ENCODE measurements around the gene TNFRSF12A. TPM values are rescaled to one million over a fixed set of nuclear protein-coding genes. Genes with fewer than 3 reads are reported as not detected.

The TNFRSF12A gene
- total and polyA plus RNA-seq, 2 of the 4 experiments (the other 2 are of a cell fraction), result 103 to 304 TPM

DNA sequence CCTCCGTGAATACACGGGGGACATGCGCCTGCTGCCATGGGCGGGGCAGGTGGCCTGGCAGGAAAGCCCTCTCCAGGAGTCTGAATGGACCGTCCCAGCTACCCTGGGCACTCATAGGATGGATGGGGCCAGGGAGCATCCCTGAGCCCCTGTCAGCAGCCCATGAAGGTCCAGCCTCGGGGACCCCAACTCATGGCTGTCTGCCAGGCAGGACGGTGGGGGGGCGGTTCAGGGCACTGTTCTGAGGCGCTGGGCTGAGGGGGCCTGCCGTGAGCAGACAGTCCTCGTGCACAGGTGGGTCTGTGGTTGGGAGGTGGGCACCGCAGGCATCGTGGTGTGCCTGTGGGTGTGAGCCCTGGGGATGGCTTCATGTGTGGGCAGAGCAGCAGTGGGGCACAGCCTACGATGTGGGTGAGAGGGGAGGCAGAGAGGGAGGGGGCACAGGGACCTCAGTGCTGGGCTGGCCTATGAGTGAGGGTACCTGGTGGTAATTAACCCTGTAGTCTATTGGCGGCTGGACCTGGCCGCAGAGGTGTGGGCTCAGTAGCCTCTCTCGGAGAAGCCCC is 33.5 kb upstream of the TNFRSF12A start:
- H3K56ac ChIP-seq (ENCODE audit: extremely low read depth, insufficient read depth, low read length), result no peak overlapping the region
- peaks cover 21% of the 10 kb centered on the region for H3K27me3 ChIP-seq (ENCODE audit: control insufficient read depth, insufficient read depth, low read length)
- TF ChIP-seq MAFK (IDR thresholded peaks at IDR 0.05; ENCODE audit: low read depth, low read length), result no peak
- TF ChIP-seq RFX5 (IDR thresholded peaks at IDR 0.05; ENCODE audit: low read depth, low read length), result no peak
- no peak for TF ChIP-seq MAZ (IDR thresholded peaks at IDR 0.05; ENCODE audit: borderline replicate concordance, low read depth, low read length)
- TF ChIP-seq, protein P1, sequence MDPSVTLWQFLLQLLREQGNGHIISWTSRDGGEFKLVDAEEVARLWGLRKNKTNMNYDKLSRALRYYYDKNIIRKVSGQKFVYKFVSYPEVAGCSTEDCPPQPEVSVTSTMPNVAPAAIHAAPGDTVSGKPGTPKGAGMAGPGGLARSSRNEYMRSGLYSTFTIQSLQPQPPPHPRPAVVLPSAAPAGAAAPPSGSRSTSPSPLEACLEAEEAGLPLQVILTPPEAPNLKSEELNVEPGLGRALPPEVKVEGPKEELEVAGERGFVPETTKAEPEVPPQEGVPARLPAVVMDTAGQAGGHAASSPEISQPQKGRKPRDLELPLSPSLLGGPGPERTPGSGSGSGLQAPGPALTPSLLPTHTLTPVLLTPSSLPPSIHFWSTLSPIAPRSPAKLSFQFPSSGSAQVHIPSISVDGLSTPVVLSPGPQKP (IDR thresholded peaks at IDR 0.05; ENCODE audit: borderline replicate concordance, low read depth, low read length), result no peak
- TF ChIP-seq CEBPB (IDR thresholded peaks at IDR 0.05; ENCODE audit: low read depth, low read length), result no peak
- TF ChIP-seq POLR2A (IDR thresholded peaks at IDR 0.05; ENCODE audit: low read depth, low read length), result no peak
- H3K4me2 ChIP-seq (ENCODE audit: low read depth, low read length), result no peak overlapping the region
- intact Hi-C loops (cut with micrococcal nuclease) (no loop called here), dilution Hi-C loops (cut with HindIII; ENCODE audit: low sequenced_read_pairs, unreplicated experiment) (no loop called here), in situ Hi-C loops (cut with MboI; ENCODE audit: low sequenced_read_pairs) (no loop called here)
- H3K4me3 ChIP-seq (ENCODE audit: insufficient read depth, low read depth, low read length), result no peak overlapping the region
- H2AK5ac ChIP-seq (ENCODE audit: low read depth, low read length), result no peak overlapping the region
- H2AK9ac ChIP-seq (replicated peaks; ENCODE audit: low read depth, low read length, poor library complexity), result no peak overlapping the region
- no peak overlapping the region for H3K23ac ChIP-seq (ENCODE audit: low read depth, low read length)
- ChIA-PET POLR2A (ENCODE audit: unreplicated experiment) (no interaction called here), CTCF (interaction anchor here (0.6 to 0.7 kb wide), 2 partner anchors 15 to 1324 kb away, joined by 3 read pairs; no protein-coding TSS in a partner anchor)
- H3K18ac ChIP-seq (ENCODE audit: low read depth, low read length), result no peak overlapping the region
- H2BK15ac ChIP-seq (ENCODE audit: low read depth, low read length), result no peak overlapping the region
- DNase-seq, result no peak
- no peak overlapping the region for H2BK20ac ChIP-seq (ENCODE audit: low read depth, low read length)
- H4K91ac ChIP-seq (ENCODE audit: insufficient read depth, low read depth, low read length), result no peak overlapping the region
- H4K20me1 ChIP-seq (ENCODE audit: insufficient read depth, low read length), result no peaks in the 10 kb centered on the region
- H2BK5ac ChIP-seq (ENCODE audit: low read depth, low read length, poor library complexity, severe bottlenecking), result no peak overlapping the region
- no peak overlapping the region for H4K8ac ChIP-seq (ENCODE audit: low read depth in 2 of 2, low read length in 2 of 2)
- no peaks in the 10 kb centered on the region for H3K79me1 ChIP-seq (ENCODE audit: low read depth in 1 of 2, low read length in 2 of 2)
- BruUV-seq (replicated peaks), result no TSS peak
- H3K9ac ChIP-seq (ENCODE audit: low read depth, low read length), result no peak overlapping the region
- H2BK120ac ChIP-seq (ENCODE audit: low read depth, low read length), result no peak overlapping the region
- no peaks in the 10 kb centered on the region for H3K9me3 ChIP-seq (ENCODE audit: control insufficient read depth, insufficient read depth, low read length)
- H4K5ac ChIP-seq (ENCODE audit: low read depth, low read length), result no peak overlapping the region
- H3K14ac ChIP-seq (replicated peaks; ENCODE audit: low read depth, low read length), result no peak overlapping the region
- 0 out of 2 replicates have a peak, but pooled peaks cover 2% of the 10 kb centered on the region for H3K9me1 ChIP-seq (ENCODE audit: insufficient read depth, low read length)
- H3K4ac ChIP-seq (ENCODE audit: low read depth, low read length), result no peak overlapping the region
- no peaks in the 10 kb centered on the region for H3K36me3 ChIP-seq (ENCODE audit: control insufficient read depth, insufficient read depth, low read length)
- no peak overlapping the region for H3K27ac ChIP-seq (ENCODE audit: insufficient read depth, low read length)
- H2AFZ ChIP-seq (replicated peaks; ENCODE audit: low read length, poor library complexity), result no peak overlapping the region
- H3K4me1 ChIP-seq (ENCODE audit: control insufficient read depth, insufficient read depth, low read length), result peaks cover 2% of the 10 kb centered on the region; the same call in 1 of the 2 replicates
- ATAC-seq (ENCODE audit: low read depth), result no peak
- 77% methylated on average over 3 of the region's 17 CpGs; no CpG with 5 or more reads in 1 of the 2 experiments for WGBS, 2 experiments (ENCODE audit: extremely low coverage in 2 of 2, insufficient read length in 1 of 2)

Measured in IMR-90 (cell line).